ENCODE measurements around the gene ETV4.

Gene ETV4

DNA sequence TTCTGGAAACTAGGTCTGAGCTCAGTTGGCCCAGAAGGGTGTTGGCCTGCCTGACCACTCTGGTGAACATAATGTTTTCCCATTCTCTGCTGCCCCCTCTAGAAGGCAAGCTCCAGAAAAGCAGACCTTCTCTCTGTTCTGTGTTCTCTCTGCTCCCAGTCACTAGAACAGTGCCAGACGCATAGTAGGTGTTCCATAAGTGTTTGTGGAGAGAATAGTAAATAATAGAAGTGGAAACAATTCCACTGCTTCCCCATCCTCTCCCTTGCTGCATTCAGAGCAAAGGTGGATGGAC is 32.2 kb upstream of the ETV4 start:
- TF ChIP-seq POLR2A (IDR thresholded peaks at IDR 0.05; ENCODE audit: low read length) (no peak), GATA1 (IDR thresholded peaks at IDR 0.05; ENCODE audit: low read depth, low read length) (no peak)
- DNase-seq = no peak

DNA sequence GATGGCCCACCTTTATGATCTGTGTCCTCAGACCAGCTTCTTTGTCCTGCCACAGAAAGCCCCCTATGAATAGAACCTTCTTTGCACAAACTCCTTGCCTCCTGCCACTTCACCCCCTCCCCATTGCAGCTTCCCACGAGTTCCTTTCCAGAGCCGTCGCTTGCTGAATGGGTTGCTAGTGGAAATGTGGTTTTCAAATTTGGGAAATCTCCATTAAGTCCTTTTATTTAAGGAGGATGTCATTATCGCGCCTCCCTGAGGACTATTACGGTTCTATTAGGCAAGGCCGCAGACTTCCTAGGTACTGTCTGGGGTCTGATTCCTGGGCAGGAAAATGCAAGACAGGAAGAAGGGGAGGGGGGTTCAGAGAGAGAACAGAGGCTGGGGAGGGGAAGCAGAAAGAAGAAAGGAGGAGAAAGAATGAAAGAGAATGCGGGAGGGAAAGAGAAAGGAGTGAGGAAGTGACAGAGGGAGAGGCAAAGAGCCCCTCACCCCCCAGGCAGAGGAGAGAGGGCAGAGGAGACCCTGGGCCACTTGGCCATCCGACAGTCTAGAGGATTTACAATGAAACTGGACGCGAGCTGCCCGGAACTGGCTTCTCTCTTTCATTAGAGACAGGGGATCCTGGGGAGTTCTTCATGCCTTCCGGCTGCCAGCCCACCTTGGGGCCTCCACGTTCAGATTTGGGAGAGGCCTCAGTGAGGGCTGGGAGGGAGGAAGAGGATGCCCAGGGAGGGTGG is 31.7 kb upstream of the ETV4 start:
- no peak for DNase-seq
- no peak for TF ChIP-seq GATA1 (IDR thresholded peaks at IDR 0.05; ENCODE audit: low read depth, low read length)
- TF ChIP-seq POLR2A (IDR thresholded peaks at IDR 0.05; ENCODE audit: low read length) = no peak

DNA sequence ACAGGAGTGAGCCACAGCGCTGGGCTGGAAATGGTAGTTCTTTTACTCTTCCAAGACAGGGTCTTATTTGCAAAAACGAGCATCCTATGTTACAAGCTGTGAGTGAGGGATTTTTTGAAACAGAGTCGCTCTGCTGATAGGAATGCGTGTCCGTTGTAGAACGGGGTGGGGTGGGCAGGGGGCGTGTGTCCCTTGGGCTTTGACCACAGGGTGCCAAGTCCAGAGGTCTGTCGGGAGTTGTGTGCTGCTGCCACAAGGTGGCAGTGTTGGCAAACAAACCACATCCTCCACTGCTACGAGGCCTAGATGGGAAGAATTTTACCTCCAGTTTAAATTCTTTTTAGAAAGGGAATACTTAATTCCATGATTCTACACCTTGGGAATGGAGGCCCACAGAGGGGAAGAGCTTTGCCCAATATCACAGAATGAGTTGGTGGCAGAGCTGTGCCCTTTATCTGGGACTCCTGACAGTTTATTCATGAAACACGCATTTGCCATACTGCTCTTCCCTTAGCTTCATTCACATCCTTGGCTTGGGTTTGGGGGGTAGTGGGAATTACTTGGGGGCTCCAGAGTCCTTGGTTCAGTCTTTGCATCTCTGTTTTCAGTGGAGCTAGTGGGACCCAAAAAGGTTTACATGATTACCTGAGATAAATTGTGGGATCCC is 30.6 kb upstream of the ETV4 start:
- TF ChIP-seq GATA1 (IDR thresholded peaks at IDR 0.05; ENCODE audit: low read depth, low read length) = no peak
- TF ChIP-seq POLR2A (IDR thresholded peaks at IDR 0.05; ENCODE audit: low read length) = no peak
- DNase-seq = peak; percentile 64 to 85

DNA sequence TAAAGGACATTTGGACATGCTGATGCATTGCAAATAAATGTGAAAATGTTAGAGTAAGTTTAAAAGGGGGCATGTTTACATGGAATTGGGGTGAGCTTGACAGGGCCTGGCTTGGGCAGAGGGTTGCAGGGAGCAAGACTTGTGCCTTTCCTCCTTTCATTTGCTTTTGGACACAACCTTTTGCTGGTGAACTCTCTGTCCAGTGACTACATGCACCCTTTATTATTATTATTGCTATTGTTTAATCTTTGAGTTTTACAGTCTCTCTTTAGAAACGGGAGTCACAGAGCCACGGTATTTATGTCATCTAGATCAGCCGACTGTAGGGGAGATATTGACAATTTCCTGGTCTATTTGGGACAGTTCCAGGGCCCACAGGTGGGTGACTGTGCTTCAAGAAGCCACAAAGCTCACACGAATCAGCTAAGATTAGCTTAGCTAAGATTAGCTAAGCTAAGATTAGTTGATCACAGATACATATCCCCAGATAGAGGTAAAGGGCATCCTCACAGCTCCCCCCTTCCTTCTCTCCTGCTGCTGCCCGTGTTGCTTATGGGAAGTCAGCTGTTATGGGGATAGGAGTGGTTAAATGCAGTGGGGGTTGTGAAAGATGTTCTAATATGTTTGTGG is 28.9 kb upstream of the ETV4 start:
- no peak for DNase-seq
- TF ChIP-seq GATA1 (IDR thresholded peaks at IDR 0.05; ENCODE audit: low read depth, low read length) (no peak), POLR2A (IDR thresholded peaks at IDR 0.05; ENCODE audit: low read length) (no peak)

DNA sequence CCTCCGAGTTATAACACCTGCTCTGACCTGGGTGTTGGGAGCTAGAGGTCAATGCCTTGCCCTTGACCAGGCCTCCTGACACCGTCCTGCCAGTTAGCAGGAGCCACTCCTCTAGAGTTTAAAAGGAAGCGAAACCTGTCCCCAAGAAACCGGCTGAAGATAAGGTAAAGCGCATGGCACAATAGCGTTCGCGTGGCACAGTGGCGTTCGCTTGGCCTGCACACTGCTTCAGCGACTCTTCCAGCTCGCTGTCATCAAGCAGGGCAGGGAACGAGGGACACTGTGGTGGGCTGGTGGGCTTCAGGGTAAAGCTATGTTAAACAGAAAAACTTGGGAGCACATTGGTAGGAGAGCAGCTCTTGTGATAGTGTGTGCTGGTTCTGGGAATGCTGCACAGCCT is 28.2 kb upstream of the ETV4 start:
- DNase-seq = no peak
- TF ChIP-seq POLR2A (IDR thresholded peaks at IDR 0.05; ENCODE audit: low read length) = no peak
- no peak for TF ChIP-seq GATA1 (IDR thresholded peaks at IDR 0.05; ENCODE audit: low read depth, low read length)

DNA sequence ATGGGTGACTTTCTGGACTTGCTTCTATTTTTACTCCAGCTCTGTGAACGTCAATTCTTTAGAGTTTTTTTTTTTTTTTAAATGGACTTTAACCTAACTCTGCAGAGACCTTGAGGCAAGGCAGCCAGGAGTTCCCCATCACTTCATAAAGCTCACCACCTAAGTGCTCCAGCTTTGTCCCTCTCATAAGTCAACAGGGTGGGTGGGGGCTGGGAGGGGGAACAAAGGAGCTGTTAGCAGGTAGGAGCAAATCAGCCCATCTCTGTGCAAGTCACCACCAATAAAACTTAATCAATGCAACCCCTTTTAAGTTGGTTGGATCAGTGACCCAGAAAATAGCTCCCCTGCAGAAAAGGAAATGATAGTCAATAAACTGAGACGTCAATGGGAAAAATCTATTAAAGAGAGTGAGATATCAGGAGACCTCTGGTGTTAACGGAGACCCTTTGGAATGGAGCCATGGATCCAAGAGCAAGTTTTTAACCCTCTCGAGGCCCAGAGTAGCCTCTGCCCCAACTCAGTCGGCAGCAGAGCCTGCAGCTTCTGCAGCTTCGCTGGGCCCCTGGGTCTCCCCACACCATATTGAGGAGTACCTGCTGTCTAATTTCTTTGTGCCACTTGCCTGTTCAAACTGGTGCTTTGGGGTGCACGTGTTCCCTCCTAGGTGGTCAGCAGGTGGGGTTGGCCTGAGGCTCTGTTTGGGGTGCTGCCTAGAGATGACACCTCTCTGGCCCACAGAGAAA is 27.6 kb upstream of the ETV4 start:
- no peak for DNase-seq
- TF ChIP-seq POLR2A (IDR thresholded peaks at IDR 0.05; ENCODE audit: low read length) (no peak), GATA1 (IDR thresholded peaks at IDR 0.05; ENCODE audit: low read depth, low read length) (no peak)

DNA sequence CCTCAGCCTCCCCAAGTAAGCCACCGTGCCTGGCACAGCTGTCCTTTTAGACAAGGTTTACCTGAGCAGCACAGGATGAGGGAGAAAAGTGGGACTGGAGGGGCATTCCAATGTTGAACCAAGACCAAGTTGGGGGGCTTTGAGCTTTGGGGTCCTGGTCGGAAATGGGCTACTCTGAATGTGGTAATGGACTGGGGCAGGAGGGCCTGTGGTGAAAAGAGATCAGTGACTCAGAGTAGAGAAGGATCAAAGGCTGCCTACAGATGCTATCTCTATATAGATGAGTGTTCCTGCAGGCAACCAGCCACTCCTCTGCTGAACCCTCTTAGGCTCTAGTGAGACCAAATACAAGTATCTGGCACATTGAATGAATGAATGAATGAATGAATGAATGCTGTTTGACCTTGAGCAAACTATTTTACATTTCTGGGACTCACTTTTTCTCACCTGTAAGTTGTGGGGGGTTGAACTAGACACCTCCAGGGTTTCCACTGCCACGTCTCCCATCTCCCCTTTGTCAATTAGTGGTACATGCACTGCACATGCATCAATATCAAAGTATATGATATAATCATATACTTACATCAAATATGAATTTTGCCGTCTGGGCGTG is 26.3 kb upstream of the ETV4 start:
- no peak for DNase-seq
- TF ChIP-seq GATA1 (IDR thresholded peaks at IDR 0.05; ENCODE audit: low read depth, low read length) = no peak
- TF ChIP-seq POLR2A (IDR thresholded peaks at IDR 0.05; ENCODE audit: low read length) = no peak

DNA sequence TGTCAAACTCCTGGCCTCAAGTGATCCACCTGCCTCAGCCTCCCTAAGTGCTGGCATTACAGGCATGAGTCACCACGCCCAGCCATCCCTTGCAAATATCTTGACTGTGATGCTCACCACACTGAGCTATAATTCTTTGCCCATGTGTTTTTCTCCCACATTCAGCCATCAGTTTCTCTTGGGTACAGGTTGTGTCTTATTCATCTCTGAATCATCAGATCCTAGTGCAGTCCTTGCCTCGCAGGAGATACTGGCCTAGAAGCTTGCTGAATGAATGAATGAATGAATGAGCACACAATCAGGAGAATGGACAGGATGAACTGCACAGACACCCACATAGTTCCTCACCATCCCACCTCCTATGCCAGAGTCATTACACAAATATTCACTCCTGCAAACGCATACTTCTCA is 24.4 kb upstream of the ETV4 start:
- TF ChIP-seq POLR2A (IDR thresholded peaks at IDR 0.05; ENCODE audit: low read length) = no peak
- no peak for TF ChIP-seq GATA1 (IDR thresholded peaks at IDR 0.05; ENCODE audit: low read depth, low read length)

DNA sequence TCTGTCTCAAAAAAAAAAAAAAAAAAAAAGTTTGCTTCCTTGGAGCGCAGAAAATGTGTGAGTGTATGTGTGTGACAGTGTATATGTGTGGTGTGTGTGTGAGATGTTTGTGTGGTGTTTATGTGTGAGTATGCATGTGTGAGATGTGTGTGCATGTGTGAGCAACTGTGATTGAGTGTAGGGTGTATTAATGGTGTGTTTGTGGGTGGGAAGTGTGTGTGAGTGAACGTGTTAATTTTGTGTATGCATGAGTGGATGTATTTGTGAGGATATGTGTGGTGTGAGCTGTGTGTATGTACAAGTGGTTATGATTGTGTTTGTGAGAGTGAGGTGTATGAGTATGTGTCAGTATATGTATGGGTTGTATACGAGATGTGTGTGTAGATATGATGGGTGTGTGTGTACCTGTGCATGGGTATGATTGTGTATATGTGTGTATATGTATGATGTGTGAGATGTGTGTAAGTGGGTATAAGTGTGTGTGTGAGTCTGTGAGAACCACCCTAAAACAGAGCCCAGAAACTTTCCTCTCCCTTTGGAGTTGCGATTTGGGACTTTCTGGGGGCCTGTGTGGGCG is 22.5 kb upstream of the ETV4 start:
- no peak for DNase-seq
- TF ChIP-seq POLR2A (IDR thresholded peaks at IDR 0.05; ENCODE audit: low read length) (no peak), GATA1 (IDR thresholded peaks at IDR 0.05; ENCODE audit: low read depth, low read length) (no peak)

More for the DNA sequence above, 24.4 kb upstream of the ETV4 start:
- DNase-seq = no peak

DNA sequence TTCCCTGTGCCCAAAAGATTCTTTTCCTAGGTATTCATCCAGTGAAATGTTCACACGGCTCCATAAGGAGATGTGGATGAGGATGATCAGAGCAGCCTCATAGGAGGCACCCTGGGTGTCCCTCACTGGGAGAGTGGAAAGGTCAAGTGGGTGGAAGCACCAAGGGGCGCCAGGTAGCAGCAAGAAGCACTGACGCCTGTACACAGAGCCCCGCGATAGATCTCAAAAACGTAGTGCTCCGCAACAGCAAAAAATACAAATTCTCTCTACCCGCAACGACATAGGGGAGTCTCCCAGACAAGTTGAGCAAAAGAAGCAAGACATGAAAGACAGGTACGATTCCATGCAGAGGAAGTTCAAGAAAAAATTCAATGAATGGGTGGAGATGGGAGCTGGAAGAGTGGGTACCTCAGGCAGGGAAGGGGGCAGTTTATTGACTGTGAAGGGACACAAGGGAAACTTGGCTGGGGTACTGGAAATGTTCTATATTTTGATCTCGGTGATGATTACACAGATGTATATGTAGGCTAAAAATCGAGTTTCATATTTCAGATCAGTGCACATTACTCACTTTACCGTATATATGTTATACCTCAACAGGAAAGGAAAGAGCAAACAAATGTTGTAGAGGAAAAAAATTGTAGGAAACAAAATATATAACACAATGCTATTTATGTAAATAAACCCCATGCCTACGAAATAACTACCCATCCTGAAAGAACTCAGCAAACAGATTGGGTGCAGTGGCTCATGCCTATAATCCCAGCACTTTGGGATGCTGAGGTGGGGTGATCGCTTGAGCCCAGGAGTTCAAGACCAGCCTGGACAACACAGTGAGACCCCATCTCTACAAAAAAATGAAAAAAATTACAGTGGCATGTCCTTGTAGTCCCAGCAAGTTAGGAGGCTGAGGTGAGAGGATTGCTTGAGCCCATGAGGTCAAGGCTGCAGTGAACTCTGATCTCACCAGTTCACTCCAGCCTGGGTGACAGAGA is 17.8 kb upstream of the ETV4 start:
- TF ChIP-seq GATA1 (IDR thresholded peaks at IDR 0.05; ENCODE audit: low read depth, low read length) (no peak), POLR2A (IDR thresholded peaks at IDR 0.05; ENCODE audit: low read length) (no peak)
- no peak for DNase-seq

DNA sequence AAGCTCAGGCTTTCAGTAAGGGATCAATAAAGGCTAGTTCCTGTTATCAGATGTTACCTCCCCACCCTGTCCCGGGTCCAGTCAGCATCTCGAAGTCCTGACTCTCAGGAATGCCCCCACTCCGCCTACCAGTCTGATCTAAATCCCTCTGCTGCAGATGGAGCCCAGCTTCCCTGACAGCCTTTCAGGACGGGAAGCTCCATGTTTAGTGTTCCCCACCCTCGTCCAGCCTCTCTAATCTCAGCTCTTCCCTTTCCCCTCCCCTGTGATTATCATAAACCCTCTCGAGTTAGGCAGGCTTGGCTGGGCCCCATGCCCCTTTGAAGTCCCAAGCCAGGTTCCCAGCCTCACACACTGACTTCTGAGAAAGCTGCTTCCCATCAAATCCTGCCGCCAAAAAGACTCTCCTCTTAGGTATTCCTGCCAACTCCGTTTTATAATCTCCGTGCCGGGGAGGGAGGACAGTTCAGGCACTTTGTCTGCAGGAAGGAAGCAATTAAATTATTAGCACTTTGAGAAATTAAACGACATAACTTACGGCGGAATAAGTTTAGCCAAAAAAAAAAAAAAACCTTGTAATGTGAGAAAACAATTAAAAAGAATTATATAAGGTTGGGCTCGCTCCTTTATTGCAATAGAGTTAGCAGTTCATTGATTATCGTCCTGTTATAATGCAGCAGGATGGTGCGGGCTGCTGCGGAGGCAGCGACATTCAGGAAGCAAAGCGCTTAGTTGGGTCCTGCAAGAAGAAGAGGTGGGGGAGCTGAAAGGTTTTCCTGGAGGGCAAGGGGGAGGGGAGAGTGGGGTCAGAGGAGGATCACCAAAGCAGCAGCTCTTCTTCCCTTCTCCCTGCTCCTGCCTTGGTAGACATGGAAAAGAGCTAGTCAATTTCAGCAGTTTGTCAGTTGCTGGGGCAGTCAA is 16.8 kb upstream of the ETV4 start:
- DNase-seq = no peak
- no peak for TF ChIP-seq GATA1 (IDR thresholded peaks at IDR 0.05; ENCODE audit: low read depth, low read length)
- no peak for TF ChIP-seq POLR2A (IDR thresholded peaks at IDR 0.05; ENCODE audit: low read length)
